Measurements from ENCODE around the gene RBFOX2.
"Not testable (repeated sequence)": the region's sequence is repeated elsewhere in the genome, so short reads cannot be mapped to it uniquely, and the experiment has no call there.

Gene RBFOX2

GRCh38 chr22:35993727-35994126 lies 34.9 kb downstream of the RBFOX2 start:
- H3K36me3 ChIP-seq (ENCODE audit: control insufficient read depth in 2 of 2, insufficient read depth in 2 of 2, low read length in 2 of 2); H3K27ac ChIP-seq (ENCODE audit: low read length); H3K27me3 ChIP-seq (ENCODE audit: control insufficient read depth in 1 of 2, insufficient read depth in 2 of 2, low read length in 2 of 2); H3K4me3 ChIP-seq (ENCODE audit: low read length in 2 of 2); H3K9ac ChIP-seq (ENCODE audit: low read length in 2 of 2); H3K9me3 ChIP-seq (ENCODE audit: control insufficient read depth in 2 of 2, low read length in 2 of 2): not testable (repeated sequence)
- H3K4me1 ChIP-seq (ENCODE audit: control insufficient read depth, insufficient read depth, low read length), result peaks cover 19% of the 10 kb centered on the region

DNA sequence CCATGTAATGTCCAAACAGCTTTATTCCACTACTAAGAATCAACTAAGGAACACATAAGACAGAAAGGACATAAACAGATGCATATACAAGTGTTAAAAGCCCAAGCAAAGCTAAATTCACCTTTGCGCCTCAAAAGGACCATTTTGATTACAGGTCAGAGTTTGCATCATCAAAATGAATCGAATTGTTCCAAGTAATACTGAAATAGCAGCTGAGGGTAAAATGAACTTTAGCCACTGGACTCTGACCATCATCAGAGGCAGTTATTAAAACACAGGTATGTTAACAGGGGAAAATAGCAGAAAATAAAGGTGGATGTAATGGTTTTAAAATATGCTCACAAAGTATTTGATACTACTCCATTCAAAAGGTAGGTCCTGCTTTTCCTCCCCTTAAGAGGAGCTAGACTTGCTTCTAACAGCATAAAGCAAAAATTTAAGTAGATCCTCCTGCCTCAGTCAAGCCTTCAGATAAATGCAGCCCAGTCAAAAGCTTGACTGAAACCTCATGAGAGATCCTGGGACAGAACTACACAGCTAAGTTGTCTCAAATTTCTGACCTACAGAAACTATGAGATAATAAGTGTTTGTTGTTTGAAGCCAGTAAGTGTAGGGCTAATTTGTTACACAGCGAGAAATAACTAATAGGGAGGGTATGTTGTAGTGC lies 35.4 kb downstream of the RBFOX2 start:
- Histone ChIP-seq H3K27ac (ENCODE audit: low read length) (no peak overlapping the region), H3K9me3 (ENCODE audit: control insufficient read depth in 2 of 2, low read length in 2 of 2) (no peaks in the 10 kb centered on the region), H3K4me1 (ENCODE audit: control insufficient read depth, insufficient read depth, low read length) (peaks cover 19% of the 10 kb centered on the region)

GRCh38 chr22:35991168-35991567 lies 37.5 kb downstream of the RBFOX2 start:
- Histone ChIP-seq H3K9me3 (ENCODE audit: control insufficient read depth in 2 of 2, low read length in 2 of 2) (no peaks in the 10 kb centered on the region), H3K27ac (ENCODE audit: low read length) (no peak overlapping the region), H3K36me3 (ENCODE audit: control insufficient read depth in 2 of 2, insufficient read depth in 2 of 2, low read length in 2 of 2) (no peaks in the 10 kb centered on the region), H3K27me3 (ENCODE audit: control insufficient read depth in 1 of 2, insufficient read depth in 2 of 2, low read length in 2 of 2) (no peaks in the 10 kb centered on the region), H3K4me1 (ENCODE audit: control insufficient read depth, insufficient read depth, low read length) (peaks cover 14% of the 10 kb centered on the region), H3K9ac (ENCODE audit: low read length in 2 of 2) (no peak overlapping the region), H3K4me3 (ENCODE audit: low read length in 2 of 2) (no peak overlapping the region)

More for the DNA sequence above, 35.4 kb downstream of the RBFOX2 start:
- H3K9ac ChIP-seq (ENCODE audit: low read length in 2 of 2), result no peak overlapping the region
- H3K27me3 ChIP-seq (ENCODE audit: control insufficient read depth in 1 of 2, insufficient read depth in 2 of 2, low read length in 2 of 2), result no peaks in the 10 kb centered on the region
- no peaks in the 10 kb centered on the region for H3K36me3 ChIP-seq (ENCODE audit: control insufficient read depth in 2 of 2, insufficient read depth in 2 of 2, low read length in 2 of 2)
- no peak overlapping the region for H3K4me3 ChIP-seq (ENCODE audit: low read length in 2 of 2)

DNA sequence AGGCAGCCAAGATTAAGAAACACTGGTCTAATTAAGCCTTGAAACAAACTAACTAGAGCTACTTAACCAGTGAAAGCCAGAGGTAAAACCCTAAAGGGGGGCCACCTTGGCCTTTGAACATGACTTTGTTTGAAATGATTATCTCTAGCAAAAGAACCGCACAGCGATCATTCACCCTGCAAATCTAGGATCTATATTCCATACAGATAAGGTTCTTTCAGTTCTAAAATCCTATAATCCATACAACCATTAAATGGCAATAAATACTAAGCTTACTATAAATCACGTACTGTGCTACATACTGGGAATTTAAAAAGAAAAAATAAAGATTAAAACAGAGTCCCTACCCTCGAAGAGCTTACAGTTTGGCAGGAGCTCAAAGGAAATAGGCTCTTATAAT lies 40.6 kb downstream of the RBFOX2 start:
- no peaks in the 10 kb centered on the region for H3K27me3 ChIP-seq (ENCODE audit: control insufficient read depth in 1 of 2, insufficient read depth in 2 of 2, low read length in 2 of 2)
- H3K4me3 ChIP-seq (ENCODE audit: low read length in 2 of 2), result no peak overlapping the region
- peaks cover 13% of the 10 kb centered on the region for H3K4me1 ChIP-seq (ENCODE audit: control insufficient read depth, insufficient read depth, low read length)
- no peak overlapping the region for H3K27ac ChIP-seq (ENCODE audit: low read length)
- no peak overlapping the region for H3K9ac ChIP-seq (ENCODE audit: low read length in 2 of 2)
- no peaks in the 10 kb centered on the region for H3K36me3 ChIP-seq (ENCODE audit: control insufficient read depth in 2 of 2, insufficient read depth in 2 of 2, low read length in 2 of 2)
- no peaks in the 10 kb centered on the region for H3K9me3 ChIP-seq (ENCODE audit: control insufficient read depth in 2 of 2, low read length in 2 of 2)

GRCh38 chr22:35987487-35987886 lies 41.1 kb downstream of the RBFOX2 start:
- no peak overlapping the region for H3K9ac ChIP-seq (ENCODE audit: low read length in 2 of 2)
- H3K27me3 ChIP-seq (ENCODE audit: control insufficient read depth in 1 of 2, insufficient read depth in 2 of 2, low read length in 2 of 2), result no peaks in the 10 kb centered on the region
- H3K4me3 ChIP-seq (ENCODE audit: low read length in 2 of 2), result no peak overlapping the region
- no peaks in the 10 kb centered on the region for H3K9me3 ChIP-seq (ENCODE audit: control insufficient read depth in 2 of 2, low read length in 2 of 2)
- H3K27ac ChIP-seq (ENCODE audit: low read length), result no peak overlapping the region
- no peaks in the 10 kb centered on the region for H3K36me3 ChIP-seq (ENCODE audit: control insufficient read depth in 2 of 2, insufficient read depth in 2 of 2, low read length in 2 of 2)
- H3K4me1 ChIP-seq (ENCODE audit: control insufficient read depth, insufficient read depth, low read length), result peaks cover 10% of the 10 kb centered on the region

GRCh38 chr22:35986088-35986487 lies 42.5 kb downstream of the RBFOX2 start:
- no peak overlapping the region for H3K4me3 ChIP-seq (ENCODE audit: low read length in 2 of 2)
- H3K9me3 ChIP-seq (ENCODE audit: control insufficient read depth in 2 of 2, low read length in 2 of 2), result no peaks in the 10 kb centered on the region
- no peak overlapping the region for H3K9ac ChIP-seq (ENCODE audit: low read length in 2 of 2)
- no peaks in the 10 kb centered on the region for H3K36me3 ChIP-seq (ENCODE audit: control insufficient read depth in 2 of 2, insufficient read depth in 2 of 2, low read length in 2 of 2)
- no peaks in the 10 kb centered on the region for H3K27me3 ChIP-seq (ENCODE audit: control insufficient read depth in 1 of 2, insufficient read depth in 2 of 2, low read length in 2 of 2)
- H3K4me1 ChIP-seq (ENCODE audit: control insufficient read depth, insufficient read depth, low read length), result peaks cover 10% of the 10 kb centered on the region
- peak overlapping the region; percentile 6 for H3K27ac ChIP-seq (ENCODE audit: low read length)

DNA sequence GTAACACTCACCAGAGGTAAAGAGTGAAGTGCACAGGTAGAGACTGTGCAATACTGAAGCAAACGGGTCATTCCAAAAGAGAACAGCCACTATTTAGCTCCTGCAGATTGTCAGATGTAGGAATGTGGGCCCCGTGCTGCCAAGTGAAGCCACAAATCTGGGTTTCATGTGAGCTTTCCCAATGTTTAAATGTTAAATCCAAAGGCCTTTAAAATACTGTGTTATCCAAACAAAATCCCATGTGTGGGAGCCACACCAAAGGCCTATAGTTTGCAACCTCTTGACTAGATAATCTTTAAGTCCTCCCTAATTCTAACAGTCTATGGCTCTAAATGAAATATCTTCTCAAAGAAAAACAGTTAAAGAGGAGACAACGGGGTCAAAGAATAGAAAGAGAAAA lies 43.3 kb downstream of the RBFOX2 start:
- H3K27ac ChIP-seq (ENCODE audit: low read length), result no peak overlapping the region
- H3K4me1 ChIP-seq (ENCODE audit: control insufficient read depth, insufficient read depth, low read length), result peaks cover 10% of the 10 kb centered on the region

DNA sequence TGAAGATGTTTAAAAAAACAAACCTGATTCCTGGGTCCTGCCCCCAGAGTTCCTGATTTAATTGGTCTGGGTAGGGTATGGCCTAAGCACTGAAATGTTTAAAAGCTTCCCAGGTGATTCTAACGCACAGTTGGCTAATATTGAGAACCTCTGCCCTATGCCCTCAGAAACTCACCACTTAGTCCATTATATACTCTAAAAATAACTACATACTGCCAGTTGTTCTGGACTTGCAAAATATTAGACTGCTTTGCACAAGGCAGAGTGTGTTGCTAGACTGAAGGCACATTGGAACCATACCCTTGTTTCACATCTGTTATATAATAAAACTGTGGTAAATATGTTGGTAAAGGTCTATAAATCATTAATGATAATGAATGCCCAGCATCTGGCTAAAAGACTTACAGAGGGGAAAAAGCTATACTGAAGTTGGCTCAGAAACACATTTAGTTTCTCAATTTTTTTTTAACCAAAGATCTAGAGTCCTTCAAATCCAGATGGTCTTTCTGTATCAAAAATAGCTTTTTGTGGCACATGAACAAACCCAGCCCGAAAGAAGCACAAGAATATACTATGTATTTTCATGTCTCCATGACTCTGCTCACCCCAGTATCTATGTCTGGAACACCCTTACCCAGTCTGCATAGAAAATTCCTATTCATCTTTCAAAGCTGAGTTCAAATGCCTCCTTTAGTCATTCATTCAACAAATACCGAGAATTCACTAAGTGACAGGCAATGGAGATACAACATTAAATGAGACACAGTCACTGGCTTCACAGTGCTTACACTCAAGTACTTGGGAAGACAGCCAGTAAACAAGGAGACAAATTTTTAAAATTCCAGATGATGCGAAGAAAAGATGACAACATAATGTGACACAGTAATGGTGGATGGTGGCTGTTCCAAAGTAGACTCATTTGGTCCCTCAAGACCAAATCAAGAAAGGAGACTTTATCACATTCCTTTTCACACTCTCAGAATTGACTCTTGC lies 44.1 kb downstream of the RBFOX2 start:
- Histone ChIP-seq H3K4me1 (ENCODE audit: control insufficient read depth, insufficient read depth, low read length) (peaks cover 10% of the 10 kb centered on the region), H3K27me3 (ENCODE audit: control insufficient read depth in 1 of 2, insufficient read depth in 2 of 2, low read length in 2 of 2) (no peaks in the 10 kb centered on the region), H3K27ac (ENCODE audit: low read length) (no peak overlapping the region), H3K4me3 (ENCODE audit: low read length in 2 of 2) (no peak overlapping the region), H3K36me3 (ENCODE audit: control insufficient read depth in 2 of 2, insufficient read depth in 2 of 2, low read length in 2 of 2) (no peaks in the 10 kb centered on the region), H3K9me3 (ENCODE audit: control insufficient read depth in 2 of 2, low read length in 2 of 2) (no peaks in the 10 kb centered on the region), H3K9ac (ENCODE audit: low read length in 2 of 2) (no peak overlapping the region)

More for the DNA sequence above, 43.3 kb downstream of the RBFOX2 start:
- no peaks in the 10 kb centered on the region for H3K9me3 ChIP-seq (ENCODE audit: control insufficient read depth in 2 of 2, low read length in 2 of 2)
- H3K36me3 ChIP-seq (ENCODE audit: control insufficient read depth in 2 of 2, insufficient read depth in 2 of 2, low read length in 2 of 2), result no peaks in the 10 kb centered on the region
- no peak overlapping the region for H3K4me3 ChIP-seq (ENCODE audit: low read length in 2 of 2)
- H3K27me3 ChIP-seq (ENCODE audit: control insufficient read depth in 1 of 2, insufficient read depth in 2 of 2, low read length in 2 of 2), result no peaks in the 10 kb centered on the region
- no peak overlapping the region for H3K9ac ChIP-seq (ENCODE audit: low read length in 2 of 2)

GRCh38 chr22:35981900-35982299 lies 46.7 kb downstream of the RBFOX2 start:
- no peaks in the 10 kb centered on the region for H3K9me3 ChIP-seq (ENCODE audit: control insufficient read depth in 2 of 2, low read length in 2 of 2)
- no peak overlapping the region for H3K9ac ChIP-seq (ENCODE audit: low read length in 2 of 2)
- H3K27ac ChIP-seq (ENCODE audit: low read length), result no peak overlapping the region
- no peaks in the 10 kb centered on the region for H3K36me3 ChIP-seq (ENCODE audit: control insufficient read depth in 2 of 2, insufficient read depth in 2 of 2, low read length in 2 of 2)
- peaks cover 10% of the 10 kb centered on the region for H3K4me1 ChIP-seq (ENCODE audit: control insufficient read depth, insufficient read depth, low read length)
- no peaks in the 10 kb centered on the region for H3K27me3 ChIP-seq (ENCODE audit: control insufficient read depth in 1 of 2, insufficient read depth in 2 of 2, low read length in 2 of 2)
- no peak overlapping the region for H3K4me3 ChIP-seq (ENCODE audit: low read length in 2 of 2)

DNA sequence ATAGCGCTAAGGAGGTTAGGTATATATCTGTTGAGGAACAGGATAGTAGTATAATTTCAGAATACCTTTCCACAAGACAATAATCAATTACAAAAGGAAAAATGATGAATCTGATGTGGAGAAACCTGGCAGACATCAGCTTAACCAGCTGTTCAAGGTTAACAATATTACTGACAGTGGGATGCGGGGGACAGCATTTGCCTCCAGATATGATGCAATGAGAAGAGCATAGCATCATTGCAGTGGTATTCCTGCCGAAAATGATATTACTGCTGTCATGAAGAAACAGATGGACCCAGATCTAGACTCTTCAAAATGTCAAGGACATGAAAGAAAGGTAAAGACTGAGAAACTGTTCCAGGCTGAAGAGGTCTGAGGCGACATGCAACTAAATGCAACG lies 49.7 kb downstream of the RBFOX2 start:
- Histone ChIP-seq H3K36me3 (ENCODE audit: control insufficient read depth in 2 of 2, insufficient read depth in 2 of 2, low read length in 2 of 2) (no peaks in the 10 kb centered on the region), H3K27me3 (ENCODE audit: control insufficient read depth in 1 of 2, insufficient read depth in 2 of 2, low read length in 2 of 2) (no peaks in the 10 kb centered on the region), H3K9me3 (ENCODE audit: control insufficient read depth in 2 of 2, low read length in 2 of 2) (no peaks in the 10 kb centered on the region), H3K9ac (ENCODE audit: low read length in 2 of 2) (no peak overlapping the region), H3K4me1 (ENCODE audit: control insufficient read depth, insufficient read depth, low read length) (peaks cover 9% of the 10 kb centered on the region), H3K27ac (ENCODE audit: low read length) (no peak overlapping the region), H3K4me3 (ENCODE audit: low read length in 2 of 2) (no peak overlapping the region)

GRCh38 chr22:35978201-35978600 lies 50.4 kb downstream of the RBFOX2 start:
- H3K36me3 ChIP-seq (ENCODE audit: control insufficient read depth in 2 of 2, insufficient read depth in 2 of 2, low read length in 2 of 2), result no peaks in the 10 kb centered on the region
- H3K9ac ChIP-seq (ENCODE audit: low read length in 2 of 2), result no peak overlapping the region
- H3K9me3 ChIP-seq (ENCODE audit: control insufficient read depth in 2 of 2, low read length in 2 of 2), result no peaks in the 10 kb centered on the region
- H3K27me3 ChIP-seq (ENCODE audit: control insufficient read depth in 1 of 2, insufficient read depth in 2 of 2, low read length in 2 of 2), result no peaks in the 10 kb centered on the region
- peaks cover 16% of the 10 kb centered on the region for H3K4me1 ChIP-seq (ENCODE audit: control insufficient read depth, insufficient read depth, low read length)
- H3K4me3 ChIP-seq (ENCODE audit: low read length in 2 of 2), result no peak overlapping the region
- no peak overlapping the region for H3K27ac ChIP-seq (ENCODE audit: low read length)

All from stomach smooth muscle (tissue), 2 donors.